K562 (cell line): ENCODE measurements around the gene CLCN6. TPM values are rescaled to one million over a fixed set of nuclear protein-coding genes. Genes with fewer than 3 reads are reported as not detected.

Experiments
- CBFA2T2 ChIP-seq: fragments of 450-650 bp; conservative IDR thresholded peaks from 2 replicates; pipeline ENCODE4 v1.6.1; 2017; ENCODE audit warnings: mild to moderate bottlenecking
- CREB3L1 ChIP-seq: fragments of 450-650 bp; IDR thresholded peaks from 2 replicates; pipeline ENCODE4 v1.6.1; 2014; ENCODE audit warnings: low read depth, mild to moderate bottlenecking, moderate library complexity, borderline replicate concordance
- E4F1 ChIP-seq: fragments of 250-450 bp; sonication (Bioruptor Pico); IDR thresholded peaks from 2 replicates; pipeline ENCODE4 v1.5.0; 2021; ENCODE audit warnings: mild to moderate bottlenecking, borderline replicate concordance
- FOXO4 ChIP-seq: fragments of 450-650 bp; formaldehyde crosslinking; IDR thresholded peaks from 2 replicates; pipeline ENCODE4 v1.4.0; 2020; ENCODE audit warnings: mild to moderate bottlenecking, moderate library complexity
- HDAC2 ChIP-seq: fragments of 450-650 bp; IDR thresholded peaks from 2 replicates; pipeline ENCODE4 v1.6.1; 2016; ENCODE audit warnings: mild to moderate bottlenecking
- HOMEZ ChIP-seq: fragments of 250-450 bp; sonication (Bioruptor Pico); IDR thresholded peaks from 2 replicates; pipeline ENCODE4 v1.4.0; 2020; ENCODE audit warnings: mild to moderate bottlenecking, moderate library complexity
- IFI16 ChIP-seq: fragments of 250-450 bp; sonication (Bioruptor Pico); IDR thresholded peaks from 2 replicates; pipeline ENCODE4 v2.1.2; 2022; ENCODE audit warnings: mild to moderate bottlenecking, inconsistent platforms
- LEF1 ChIP-seq: fragments of 450-650 bp; IDR thresholded peaks from 2 replicates; pipeline ENCODE4 v1.6.1; 2016; ENCODE audit warnings: mild to moderate bottlenecking
- NCOA2 ChIP-seq, 2 experiments: fragments of 450-650 bp; IDR thresholded peaks; 2 replicates each; pipeline ENCODE4 v1.6.1; 2018; ENCODE audit warnings: mild to moderate bottlenecking in 2 of 2, moderate library complexity in 1 of 2; ENCODE audit not compliant: partially characterized antibody in 2 of 2
- RBM39 ChIP-seq: fragments of 200-400 bp; formaldehyde crosslinking; optimal IDR thresholded peaks from 2 replicates; pipeline ENCODE3; 2018; ENCODE audit warnings: low read depth, low read length
- SMAD3 ChIP-seq: fragments of 450-650 bp; formaldehyde crosslinking; conservative IDR thresholded peaks from 2 replicates; pipeline ENCODE4 v1.4.0; 2020; ENCODE audit warnings: mild to moderate bottlenecking
- SMARCE1 ChIP-seq: fragments of 450-650 bp; IDR thresholded peaks from 2 replicates; pipeline ENCODE4 v1.7.1; 2016; ENCODE audit warnings: mild to moderate bottlenecking
- SRF ChIP-seq, 2 experiments: fragments of 250-450, 450-650 bp in 1 of 2; sonication (Bioruptor Pico) in 1 of 2; sonication (generic) in 1 of 2; formaldehyde crosslinking; IDR thresholded peaks; 2 replicates each; pipeline versions ENCODE4 v1.5.0 to v1.5.1; 2020 to 2022; ENCODE audit warnings: mild to moderate bottlenecking in 1 of 2, missing genetic modification reagents in 1 of 2
- VEZF1 ChIP-seq: fragments of 200-800 bp; sonication (Bioruptor generic); IDR thresholded peaks from 2 replicates; pipeline ENCODE4 v1.6.1; 2017; ENCODE audit warnings: missing genetic modification characterization, missing compliant biosample characterization
- YBX1 ChIP-seq: fragments of 450-650 bp; IDR thresholded peaks from 2 replicates; pipeline ENCODE4 v1.7.1; 2016; ENCODE audit warnings: mild to moderate bottlenecking
- ZNF561 ChIP-seq: fragments of 450-650 bp; formaldehyde crosslinking; conservative IDR thresholded peaks from 2 replicates; pipeline ENCODE4 v1.4.0; 2020; ENCODE audit warnings: mild to moderate bottlenecking, moderate library complexity
- ZNF584 ChIP-seq: fragments of 200-800 bp; sonication (Bioruptor generic); IDR thresholded peaks from 2 replicates; pipeline ENCODE4 v1.6.1; 2016; ENCODE audit warnings: low read depth, mild to moderate bottlenecking, missing genetic modification characterization, missing compliant biosample characterization
- polyA plus RNA-seq, 8 experiments: library from polyadenylated mRNA; depleted of rRNA in 4 of 8; stranded (reverse) in 5 of 8; unstranded in 3 of 8; fragments of >200 nt; fragmentation: Nextera tagmentation in 2 of 8; fragmentation: Illumina TruSeq in 1 of 8; extraction: Ambion mirVana in 2 of 8; extraction: Trizol in 1 of 8; gene quantifications; 2 replicates each; pipeline versions ENCODE4 v1.2.1 to v1.2.3, GENCODE V29; 2011 to 2014; ENCODE audit warnings: inconsistent platforms in 1 of 8, missing spikeins in 1 of 8
- total RNA-seq, 7 experiments: library from RNA; depleted of rRNA in 6 of 7; stranded (reverse); fragments of >200 nt in 6 of 7; fragmentation: Illumina TruSeq in 2 of 7; extraction: Trizol in 2 of 7; gene quantifications; 2 replicates each; pipeline versions ENCODE4 v1.2.1 to v1.2.3, GENCODE V29; 2011 to 2021; ENCODE audit warnings: low replicate concordance in 1 of 7

CLCN6 gene
- total and polyA plus RNA-seq, 9 of the 15 experiments (the other 6 are each of a cell fraction or from before 2014, with no cell fraction given), result 2.0 to 21.8 (median 13.6) TPM

GRCh38 chr1:11880911-11881748, 75.1 kb downstream of the CLCN6 start (continued):
- TF ChIP-seq E4F1 (no peak), FOXO4 (CRISPR knock-in tag) (no peak), VEZF1 (peak; percentile 83), CREB3L1 (peak; percentile 26; the same call in 1 of the 2 replicates), ZNF584 (CRISPR knock-in tag) (peak; percentile 71; the same call in 1 of the 2 replicates), SMARCE1 (peak; percentile 44; the same call in 1 of the 2 replicates), SMAD3 (peak; percentile 56; the same call in 1 of the 2 replicates), IFI16 (no peak; the same call in 1 of the 2 replicates), HDAC2 (0 out of 2 replicates have a peak, but pooled peaks have one; percentile 15), CBFA2T2 (0 out of 2 replicates have a peak, but pooled peaks have one; percentile 26), SRF (CRISPR knock-in tag; IDR thresholded peaks at IDR 0.05) (no peak), ZNF561 (CRISPR knock-in tag) (no peak), LEF1 (peak; percentile 15; the same call in 1 of the 2 replicates), HOMEZ (no peak), NCOA2 (IDR thresholded peaks at IDR 0.05; ENCODE audit: partially characterized antibody in 2 of 2) (no peak), YBX1 (no peak), RBM39 (no peak)
